HUDEP-2 (cell line): ENCODE results near the gene ASCL1.
A peak's percentile ranks its signal among the peaks of the same experiment; 100 is the strongest.

Source experiments
- DNase-seq, 76 experiments: peaks; one replicate each; lab custom pipeline; 2025; ENCODE audit not compliant: unreplicated experiment in 76 of 76; lab: John Stamatoyannopoulos, UW

The ASCL1 gene

DNA sequence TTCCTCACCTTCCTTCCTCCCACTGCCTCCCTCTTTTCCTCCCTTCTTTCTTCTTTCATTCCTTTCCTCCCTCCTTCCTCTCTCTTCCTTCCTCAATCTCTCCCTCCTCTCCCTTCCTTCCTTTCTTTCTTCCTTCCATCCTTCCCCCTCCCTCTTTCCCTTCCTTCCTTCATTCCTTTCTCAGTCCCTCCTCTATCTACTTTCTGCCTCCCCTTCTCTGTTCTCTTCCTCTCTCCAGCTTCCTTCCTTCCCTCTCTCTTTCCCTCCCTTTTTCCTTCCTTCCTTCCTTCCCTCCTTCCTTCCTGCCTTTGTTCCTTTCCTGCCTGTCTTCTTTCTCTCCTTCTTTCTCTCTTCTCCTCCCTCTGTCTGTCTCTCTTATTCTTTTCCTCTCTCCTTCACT, 16.1 kb downstream of the ASCL1 start:
- DNase-seq = no peak

DNA sequence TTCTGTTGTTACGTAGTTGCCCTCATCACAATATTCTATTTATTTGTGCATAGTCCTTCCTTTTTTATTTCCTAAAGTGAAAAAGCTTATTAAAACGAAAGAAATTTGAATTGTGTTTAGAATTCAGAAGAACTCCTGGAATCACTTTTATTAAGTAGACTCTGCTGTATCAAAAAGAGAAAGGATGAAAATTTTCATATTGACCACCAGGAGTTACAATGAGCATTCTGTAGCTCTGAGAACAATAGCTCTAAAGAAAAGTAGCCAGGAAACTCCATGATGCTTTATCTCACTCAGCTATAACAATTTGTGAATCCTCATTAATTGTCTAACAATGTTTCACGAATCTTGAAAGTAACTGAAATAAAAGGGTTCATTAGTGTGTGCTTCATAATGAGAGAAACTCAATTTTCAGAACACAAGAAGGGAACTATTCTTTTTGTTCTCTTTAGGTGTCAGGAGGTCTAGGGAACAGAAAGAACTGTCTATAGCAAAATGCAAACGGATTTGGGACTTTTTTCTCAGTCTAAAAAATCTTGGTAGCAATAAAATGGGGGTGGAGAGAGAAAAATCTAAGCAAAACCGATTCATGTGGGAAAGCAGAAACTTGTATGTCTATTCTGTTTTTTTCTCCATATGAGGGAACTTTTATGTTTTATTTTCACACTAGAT, 19.3 kb downstream of the ASCL1 start:
- DNase-seq = no peak

DNA sequence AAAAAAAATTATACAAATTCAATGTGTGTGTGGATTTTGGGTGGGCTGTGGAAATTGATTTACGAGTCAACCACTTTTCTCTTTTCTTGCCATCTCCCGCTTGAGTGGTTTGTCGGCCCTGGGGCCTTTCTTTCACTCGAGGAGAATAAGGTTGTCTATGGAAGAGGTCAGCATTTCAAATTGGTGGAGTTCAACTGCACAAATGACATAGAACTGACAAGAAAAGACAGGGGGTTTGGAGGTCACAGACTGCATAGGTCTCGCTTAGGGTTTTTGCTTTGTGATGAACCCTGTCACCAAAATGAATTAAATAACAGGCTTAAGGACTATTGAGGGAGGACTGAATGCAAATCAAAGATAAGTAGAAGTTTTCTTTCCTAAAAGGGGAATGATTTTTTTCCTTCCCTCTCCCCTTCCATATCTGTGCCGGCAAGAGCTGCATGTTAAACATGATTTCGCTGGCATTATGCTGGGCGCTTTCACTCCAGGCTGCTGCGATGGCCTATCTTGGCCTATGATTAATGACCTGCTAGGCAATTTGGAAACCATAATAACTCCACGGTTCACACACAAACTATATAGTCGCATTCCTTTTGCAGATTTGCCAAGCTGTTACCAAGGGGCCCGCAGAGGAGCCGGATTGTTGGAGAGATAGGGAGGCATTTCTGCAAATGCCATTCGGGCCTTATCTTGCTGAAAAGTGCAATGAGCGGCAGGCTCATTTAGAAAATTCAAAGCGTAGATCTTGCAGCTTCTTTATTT, 20.7 kb downstream of the ASCL1 start:
- DNase-seq = no peak

DNA sequence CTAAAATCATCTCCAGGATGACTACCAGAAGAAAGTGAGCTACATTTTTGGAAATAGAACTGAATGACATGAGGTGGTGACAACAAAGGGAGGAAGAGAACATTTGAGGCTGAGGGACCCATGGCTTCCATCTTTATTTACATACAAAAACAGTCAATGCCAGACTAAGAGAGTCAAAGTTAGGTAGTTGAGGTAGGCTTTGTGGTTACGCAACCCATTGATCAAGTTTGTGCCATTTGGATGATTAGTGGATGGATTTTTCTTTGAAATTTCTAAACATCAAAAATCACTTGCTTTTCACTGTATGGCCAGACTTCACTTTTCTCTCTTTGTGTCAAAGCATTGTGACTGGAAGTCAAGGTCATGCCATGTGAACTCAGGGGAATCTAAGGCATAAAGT, 22.9 kb downstream of the ASCL1 start:
- no peak for DNase-seq

DNA sequence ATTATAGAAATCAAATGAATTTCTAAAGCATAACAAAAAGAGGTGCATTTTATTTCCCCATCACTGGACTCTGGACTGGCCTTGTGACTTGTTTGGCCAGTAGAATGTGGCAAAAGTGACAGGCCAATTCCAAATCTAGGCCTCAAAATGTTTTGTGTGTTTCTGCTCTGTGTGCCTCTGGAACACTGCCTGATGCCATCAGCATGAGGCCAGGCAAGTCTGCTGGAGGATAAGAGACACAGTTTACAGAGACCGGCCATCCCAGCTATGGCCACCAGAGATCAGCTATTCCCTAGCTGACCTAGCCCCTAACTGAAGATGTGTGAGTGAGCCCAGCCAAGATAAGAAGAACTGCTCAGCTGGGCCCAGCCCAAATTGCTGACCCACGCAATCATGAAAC, 32.9 kb downstream of the ASCL1 start:
- peak in 1 of 76 experiments; percentile 1 for DNase-seq

DNA sequence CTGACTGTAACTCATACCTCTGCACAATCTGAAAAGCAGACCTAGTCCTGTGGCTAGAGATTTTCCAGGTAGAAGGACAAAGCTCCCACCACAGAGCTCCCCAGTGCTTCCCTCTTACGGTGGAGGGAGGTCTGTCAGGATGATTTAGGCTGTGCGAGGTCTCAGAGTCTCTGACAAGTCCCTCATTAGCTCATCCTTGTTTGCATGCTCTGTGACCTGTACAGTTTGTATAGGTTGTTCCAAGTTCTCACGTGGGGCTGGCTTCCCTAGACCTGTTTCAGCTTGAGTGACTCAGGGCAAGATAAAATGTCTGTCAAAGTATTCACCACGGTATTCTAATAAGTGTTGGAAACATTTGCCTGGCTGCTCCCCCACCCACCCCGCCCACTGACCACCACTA, 34.8 kb downstream of the ASCL1 start:
- DNase-seq = no peak

DNA sequence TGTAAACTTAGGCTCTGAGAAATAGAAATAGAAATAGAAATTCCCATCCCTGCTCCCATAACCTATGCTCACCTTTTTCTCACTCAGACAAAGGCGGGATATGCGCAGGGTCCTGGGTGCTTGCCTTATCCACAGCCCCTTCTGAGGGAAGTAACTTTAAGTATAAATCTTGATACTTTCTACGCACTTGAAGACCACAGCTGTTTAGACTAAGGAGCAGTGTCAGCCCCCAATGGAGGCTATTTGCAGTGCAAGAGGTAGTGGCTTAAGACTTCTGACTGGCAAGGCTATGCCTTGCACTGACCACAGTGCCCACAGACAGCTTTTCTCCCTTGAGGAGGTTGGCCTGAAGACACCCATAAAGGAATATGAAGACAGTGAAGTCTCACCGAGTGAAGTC, 35.2 kb downstream of the ASCL1 start:
- no peak for DNase-seq

DNA sequence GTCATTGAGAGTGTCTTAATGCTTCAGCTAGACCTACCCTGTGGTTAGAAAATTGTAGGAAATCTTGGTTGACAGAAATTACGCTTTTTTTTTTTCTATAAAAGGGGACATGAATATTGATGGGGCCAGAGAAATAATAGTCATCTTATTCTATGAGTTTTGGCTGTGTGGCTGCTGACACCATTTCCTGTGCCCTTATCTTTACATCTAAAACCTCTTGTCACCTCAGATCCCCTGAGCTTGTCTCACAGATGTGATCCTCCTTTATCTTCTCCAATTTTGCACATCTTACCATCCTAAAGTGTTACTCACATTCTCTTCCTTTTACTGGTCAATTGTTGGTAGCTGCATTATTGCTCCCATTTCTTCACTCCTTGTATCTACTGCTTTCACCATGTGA, 36.1 kb downstream of the ASCL1 start:
- DNase-seq = no peak

DNA sequence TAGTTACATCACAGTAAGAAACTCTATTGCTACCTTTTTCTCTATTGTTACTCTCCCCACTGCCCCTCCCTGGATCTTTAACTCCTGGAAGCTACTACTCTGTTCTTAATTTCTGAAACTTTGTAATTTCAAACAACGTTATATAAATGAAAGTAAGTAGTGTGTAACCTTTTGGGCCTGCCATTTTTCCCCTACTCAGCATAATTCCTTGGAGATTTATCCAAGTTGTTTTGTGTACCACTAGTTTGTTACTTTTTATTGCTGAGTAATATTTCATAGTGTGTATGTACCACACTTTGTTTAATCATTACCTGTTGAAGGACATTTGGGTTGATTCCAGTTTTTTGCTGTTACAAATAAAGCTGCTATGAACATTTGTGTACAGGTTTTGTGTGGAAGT, 37.9 kb downstream of the ASCL1 start:
- no peak for DNase-seq
